H9 (cell line): Measurements from ENCODE around the gene PRADC1. TPM values are rescaled to one million over a fixed set of nuclear protein-coding genes. Genes with fewer than 3 reads are reported as not detected.
"Not testable (repeated sequence)": the region's sequence is repeated elsewhere in the genome, so short reads cannot be mapped to it uniquely, and the experiment has no call there.

Experiments
- DNase-seq: peaks from one replicate; pipeline ENCODE4 v3.0.0-alpha.2; 2017
- H2AFZ ChIP-seq: one replicate; pipeline ENCODE4 v1.6.1; 2013; ENCODE audit warnings: mild to moderate bottlenecking, low read length, control low read depth, moderate library complexity
- H2AK5ac ChIP-seq: 2 replicates; pipeline ENCODE4 v1.6.1; 2013; ENCODE audit warnings: low read length, control low read depth, mixed read lengths; ENCODE audit not compliant: insufficient read length
- H2BK120ac ChIP-seq: one replicate; pipeline ENCODE4 v1.6.1; 2013; ENCODE audit warnings: low read depth, mild to moderate bottlenecking, low read length, control low read depth, inconsistent platforms; ENCODE audit not compliant: poor library complexity, severe bottlenecking
- H2BK12ac ChIP-seq: 2 replicates; pipeline ENCODE4 v1.6.1; 2013; ENCODE audit warnings: low read length, control low read depth, mixed read lengths, low read depth; ENCODE audit not compliant: insufficient read length
- H2BK15ac ChIP-seq: 2 replicates; pipeline ENCODE4 v1.6.1; 2013; ENCODE audit warnings: low read depth, low read length, control low read depth
- H2BK20ac ChIP-seq: one replicate; pipeline ENCODE4 v1.6.1; 2013; ENCODE audit warnings: low read depth, mild to moderate bottlenecking, low read length, control low read depth, inconsistent platforms; ENCODE audit not compliant: poor library complexity, severe bottlenecking
- H2BK5ac ChIP-seq: 2 replicates; pipeline ENCODE4 v1.6.1; 2013; ENCODE audit warnings: low read length, control low read depth, mixed read lengths; ENCODE audit not compliant: insufficient read length
- H3K14ac ChIP-seq: 2 replicates; pipeline ENCODE4 v1.6.1; 2013; ENCODE audit warnings: low read length, control low read depth; ENCODE audit not compliant: insufficient read depth
- H3K18ac ChIP-seq: 2 replicates; pipeline ENCODE4 v1.6.1; 2013; ENCODE audit warnings: low read depth, mild to moderate bottlenecking, mixed read lengths, low read length, control low read depth; ENCODE audit not compliant: insufficient read length
- H3K23ac ChIP-seq: 2 replicates; pipeline ENCODE4 v1.6.1; 2013; ENCODE audit warnings: low read length, control low read depth, mixed read lengths, low read depth; ENCODE audit not compliant: insufficient read length
- H3K23me2 ChIP-seq: 2 replicates; pipeline ENCODE4 v1.6.1; 2013; ENCODE audit warnings: low read depth, mild to moderate bottlenecking, mixed read lengths, low read length, control low read depth; ENCODE audit not compliant: insufficient read length, poor library complexity, severe bottlenecking
- H3K27ac ChIP-seq: 2 replicates; pipeline ENCODE4 v1.5.1; 2013; ENCODE audit warnings: low read length, control low read depth, mixed read lengths, low read depth; ENCODE audit not compliant: insufficient read length
- H3K27me3 ChIP-seq: 2 replicates; pipeline ENCODE4 v1.6.1; 2013; ENCODE audit warnings: low read length, control low read depth, inconsistent platforms; ENCODE audit not compliant: insufficient read depth
- H3K4ac ChIP-seq: 2 replicates; pipeline ENCODE4 v1.6.1; 2013; ENCODE audit warnings: low read depth, mild to moderate bottlenecking, control low read depth, inconsistent platforms, low read length, moderate library complexity
- H3K4me1 ChIP-seq: 2 replicates; pipeline ENCODE4 v1.6.1; 2013; ENCODE audit warnings: low read length, control low read depth, inconsistent platforms; ENCODE audit not compliant: insufficient read depth
- H3K4me2 ChIP-seq: 2 replicates; pipeline ENCODE4 v1.6.1; 2013; ENCODE audit warnings: low read length, control low read depth, mixed read lengths; ENCODE audit not compliant: insufficient read length, insufficient read depth
- H3K56ac ChIP-seq: 2 replicates; pipeline ENCODE4 v1.6.1; 2013; ENCODE audit warnings: low read depth, mild to moderate bottlenecking, mixed read lengths, low read length, control low read depth; ENCODE audit not compliant: insufficient read length
- H3K79me1 ChIP-seq: 2 replicates; pipeline ENCODE4 v1.6.1; 2013; ENCODE audit warnings: low read depth, mild to moderate bottlenecking, moderate library complexity, low read length, control low read depth, inconsistent platforms; ENCODE audit not compliant: insufficient read depth, poor library complexity, severe bottlenecking
- H3K79me2 ChIP-seq: 2 replicates; pipeline ENCODE4 v1.6.1; 2013; ENCODE audit warnings: low read length, control low read depth, inconsistent platforms; ENCODE audit not compliant: insufficient read depth
- H3K9ac ChIP-seq: 2 replicates; pipeline ENCODE4 v1.6.1; 2013; ENCODE audit warnings: low read length, control low read depth, mixed read lengths; ENCODE audit not compliant: insufficient read length; ENCODE audit errors: extremely low read depth
- H3K9me3 ChIP-seq: one replicate; pipeline ENCODE4 v1.6.1; 2013; ENCODE audit warnings: low read depth, low read length, inconsistent platforms; ENCODE audit not compliant: control insufficient read depth
- H3T11ph ChIP-seq: one replicate; pipeline ENCODE4 v1.6.1; 2013; ENCODE audit warnings: mild to moderate bottlenecking, low read length, control low read depth, inconsistent platforms
- H4K20me1 ChIP-seq: one replicate; pipeline ENCODE4 v1.6.1; 2013; ENCODE audit not compliant: control insufficient read depth, insufficient read length, insufficient read depth
- H4K5ac ChIP-seq: 2 replicates; pipeline ENCODE4 v1.6.1; 2013; ENCODE audit warnings: low read depth, mild to moderate bottlenecking, mixed read lengths, low read length, control low read depth; ENCODE audit not compliant: insufficient read length
- H4K8ac ChIP-seq: replicated peaks from 2 replicates; pipeline ENCODE4 v1.6.1; 2013; ENCODE audit warnings: low read length, control low read depth, mixed read lengths, low read depth; ENCODE audit not compliant: insufficient read length
- H4K91ac ChIP-seq: 2 replicates; pipeline ENCODE4 v1.6.1; 2013; ENCODE audit warnings: low read depth, mild to moderate bottlenecking, moderate library complexity, mixed read lengths, low read length, control low read depth; ENCODE audit not compliant: insufficient read length
- H3K27ac Mint-ChIP-seq, 3 experiments: 2 replicates in 2 of 3; 3 replicates in 1 of 3; pipeline ENCODE4 v1.8.0; 2020 to 2021; ENCODE audit warnings: mixed read lengths in 3 of 3, mild to moderate bottlenecking in 1 of 3, moderate library complexity in 1 of 3
- H3K27me3 Mint-ChIP-seq: 2 replicates; pipeline ENCODE4 v1.8.0; 2021; ENCODE audit warnings: low read depth, mild to moderate bottlenecking, moderate library complexity, mixed read lengths
- H3K36me3 Mint-ChIP-seq, 3 experiments: 2 replicates in 2 of 3; 3 replicates in 1 of 3; pipeline ENCODE4 v1.8.0; 2020 to 2021; ENCODE audit warnings: low read depth in 3 of 3, mixed read lengths in 3 of 3; ENCODE audit not compliant: insufficient read depth in 1 of 3
- H3K4me1 Mint-ChIP-seq, 2 experiments: 2 replicates each; pipeline ENCODE4 v1.8.0; 2020; ENCODE audit warnings: mixed read lengths in 2 of 2
- H3K4me3 Mint-ChIP-seq, 2 experiments: 2 replicates in 1 of 2; 3 replicates in 1 of 2; pipeline ENCODE4 v1.8.0; 2020 to 2021; ENCODE audit warnings: mild to moderate bottlenecking in 2 of 2, mixed read lengths in 2 of 2, moderate library complexity in 1 of 2
- H3K9me3 Mint-ChIP-seq, 2 experiments: 2 replicates in 1 of 2; 3 replicates in 1 of 2; pipeline ENCODE4 v1.8.0; 2020; ENCODE audit warnings: mild to moderate bottlenecking in 2 of 2, mixed read lengths in 2 of 2, moderate library complexity in 1 of 2
- WGBS: extraction: QIAGEN DNeasy Blood & Tissue Kit; methylation state at CpG from one replicate; pipeline ENCODE4 v1.1.7; 2013; ENCODE audit warnings: missing lambda C conversion rate, low lambda C conversion rate, mixed read lengths; ENCODE audit not compliant: insufficient read length; ENCODE audit errors: extremely low coverage; 5-methylcytosine and 5-hydroxymethylcytosine counted together
- total RNA-seq: library from RNA; stranded (reverse); gene quantifications from 2 replicates; pipeline ENCODE4 v1.2.1, GENCODE V29; 2021
- TF ChIP-seq, protein P1 (sequence below): fragments of 200-600 bp; sonication (generic); conservative IDR thresholded peaks from 3 replicates; pipeline ENCODE4 v1.8.0; 2021; ENCODE audit warnings: antibody characterized with exemption, mild to moderate bottlenecking

Gene PRADC1
- total RNA-seq, 1 experiment from 2014 or later = 9.6 TPM

DNA sequence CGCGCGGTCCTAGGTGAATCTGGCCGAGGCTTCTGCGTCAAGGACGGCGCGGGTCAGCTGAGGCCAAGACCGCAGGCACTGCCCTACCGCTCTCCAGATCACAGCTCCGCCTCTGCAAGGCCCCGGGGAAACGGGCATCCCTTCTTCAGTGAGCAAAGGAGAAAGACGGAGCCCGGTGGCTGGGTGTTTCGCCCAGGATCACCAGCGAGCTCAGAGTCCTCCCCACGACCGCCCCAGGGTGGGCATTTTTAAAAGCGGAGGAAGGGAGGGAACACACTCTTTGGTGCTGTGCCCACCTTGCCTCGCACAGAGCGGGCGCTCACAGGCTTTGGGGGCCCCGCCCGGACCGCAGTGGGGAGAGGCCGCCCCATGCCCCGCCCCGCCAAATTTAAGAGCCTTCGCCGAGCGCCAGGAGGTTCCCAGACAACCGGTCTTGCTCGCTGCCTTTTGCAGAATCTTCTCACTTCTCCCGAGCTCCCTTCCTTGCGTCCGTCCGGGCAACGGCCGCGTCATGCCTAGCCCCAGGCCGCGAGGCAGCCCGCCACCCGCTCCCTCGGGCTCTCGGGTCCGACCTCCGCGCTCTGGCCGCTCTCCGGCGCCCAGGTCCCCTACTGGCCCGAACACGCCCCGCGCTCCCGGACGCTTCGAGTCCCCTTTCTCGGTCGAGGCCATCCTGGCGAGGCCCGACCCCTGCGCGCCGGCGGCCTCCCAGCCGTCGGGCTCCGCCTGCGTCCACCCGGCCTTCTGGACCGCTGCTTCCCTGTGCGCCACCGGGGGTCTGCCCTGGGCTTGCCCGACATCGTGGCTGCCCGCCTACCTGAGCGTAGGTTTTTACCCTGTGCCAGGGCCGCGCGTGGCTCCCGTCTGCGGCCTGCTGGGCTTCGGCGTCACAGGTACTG, 30.6 kb downstream of the PRADC1 start, which contains the start of gene NOTO:
Gene NOTO (plus strand): TSS at position 419 of the 899 bp plus-strand sequence. CDS start 93 bp downstream, at position 512.
- Histone ChIP-seq H3K4ac (no peak within 1 kb of the TSS), H3K27me3 (peaks cover 13% of the 10 kb centered on the region; the same call in 1 of the 2 replicates), H3K79me2 (no peaks in the 10 kb centered on the region), H3K56ac (no peak within 1 kb of the TSS), H2BK120ac (no peak within 1 kb of the TSS), H4K8ac (no peak within 1 kb of the TSS), H3K4me1 (no peaks in the 10 kb centered on the region), H3K9me3 (no peaks in the 10 kb centered on the region), H3K18ac (no peak within 1 kb of the TSS), H3K4me2 (peak within 1 kb of the TSS; percentile 45), H3K79me1 (no peaks in the 10 kb centered on the region), H2BK15ac (no peak within 1 kb of the TSS), H2AFZ (no peak within 1 kb of the TSS), H3K23ac (no peak within 1 kb of the TSS), H3K27ac (no peak within 1 kb of the TSS), H2BK12ac (no peak within 1 kb of the TSS), H3T11ph (no peak within 1 kb of the TSS), H3K23me2 (peaks cover 6% of the 10 kb centered on the region), H2BK5ac (no peak within 1 kb of the TSS), H2AK5ac (no peak within 1 kb of the TSS), H3K9ac (no peak within 1 kb of the TSS), H4K91ac (no peak within 1 kb of the TSS), H2BK20ac (no peak within 1 kb of the TSS), H4K20me1 (no peaks in the 10 kb centered on the region), H4K5ac (no peak within 1 kb of the TSS), H3K14ac (peak within 1 kb of the TSS; percentile 19; the same call in 1 of the 2 replicates)
- WGBS = no CpG with 5 or more reads among the region's 87 CpGs
- H3K36me3 Mint-ChIP-seq = peaks cover 0 to 4% (median 0%) of the 10 kb centered on the region in 3 experiments; a peak in 1 of 7 replicates
- TF ChIP-seq, protein P1, sequence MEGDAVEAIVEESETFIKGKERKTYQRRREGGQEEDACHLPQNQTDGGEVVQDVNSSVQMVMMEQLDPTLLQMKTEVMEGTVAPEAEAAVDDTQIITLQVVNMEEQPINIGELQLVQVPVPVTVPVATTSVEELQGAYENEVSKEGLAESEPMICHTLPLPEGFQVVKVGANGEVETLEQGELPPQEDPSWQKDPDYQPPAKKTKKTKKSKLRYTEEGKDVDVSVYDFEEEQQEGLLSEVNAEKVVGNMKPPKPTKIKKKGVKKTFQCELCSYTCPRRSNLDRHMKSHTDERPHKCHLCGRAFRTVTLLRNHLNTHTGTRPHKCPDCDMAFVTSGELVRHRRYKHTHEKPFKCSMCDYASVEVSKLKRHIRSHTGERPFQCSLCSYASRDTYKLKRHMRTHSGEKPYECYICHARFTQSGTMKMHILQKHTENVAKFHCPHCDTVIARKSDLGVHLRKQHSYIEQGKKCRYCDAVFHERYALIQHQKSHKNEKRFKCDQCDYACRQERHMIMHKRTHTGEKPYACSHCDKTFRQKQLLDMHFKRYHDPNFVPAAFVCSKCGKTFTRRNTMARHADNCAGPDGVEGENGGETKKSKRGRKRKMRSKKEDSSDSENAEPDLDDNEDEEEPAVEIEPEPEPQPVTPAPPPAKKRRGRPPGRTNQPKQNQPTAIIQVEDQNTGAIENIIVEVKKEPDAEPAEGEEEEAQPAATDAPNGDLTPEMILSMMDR = no peak
- H3K27me3 Mint-ChIP-seq = peaks cover 76% of the 10 kb centered on the region
- no peak within 1 kb of the TSS for H3K27ac Mint-ChIP-seq
- peak within 1 kb of the TSS; percentile 56 to 73 for H3K4me3 Mint-ChIP-seq
- peak; percentile 76 for DNase-seq
- H3K9me3 Mint-ChIP-seq = peaks cover 8% of the 10 kb centered on the region in 2 experiments; a peak in 3 of 5 replicates
- peaks cover 10 to 12% of the 10 kb centered on the region in 2 experiments for H3K4me1 Mint-ChIP-seq

DNA sequence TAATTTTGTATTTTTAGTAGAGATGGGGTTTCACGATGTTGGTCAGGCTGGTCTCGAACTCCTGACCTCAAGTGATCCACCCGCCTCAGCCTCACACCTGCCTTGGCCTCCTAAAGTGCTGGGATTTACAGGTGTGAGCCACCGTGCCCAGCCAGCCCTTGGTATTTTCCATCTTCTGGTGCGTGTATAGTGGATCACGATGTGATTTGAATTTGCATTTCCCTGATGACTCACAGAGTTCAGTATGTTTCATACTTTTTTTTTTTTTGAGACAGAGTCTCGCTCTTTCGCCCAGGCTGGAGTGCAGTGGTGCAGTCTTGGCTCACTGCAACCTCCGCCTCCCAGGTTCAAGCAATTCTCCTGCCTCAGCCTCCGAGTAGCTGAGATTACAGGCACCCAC, 32.8 kb downstream of the PRADC1 start:
- H3K36me3 Mint-ChIP-seq, H3K4me1 ChIP-seq, H2BK15ac ChIP-seq, H3K27ac Mint-ChIP-seq, H2AFZ ChIP-seq, H3K23ac ChIP-seq, H3K14ac ChIP-seq, H3K9me3 Mint-ChIP-seq, H4K91ac ChIP-seq, H3K23me2 ChIP-seq, H4K5ac ChIP-seq, H2BK12ac ChIP-seq, H3T11ph ChIP-seq, H3K4me2 ChIP-seq, H4K8ac ChIP-seq, H2BK120ac ChIP-seq, H2BK20ac ChIP-seq, H4K20me1 ChIP-seq, H3K18ac ChIP-seq, H3K27ac ChIP-seq, H3K79me2 ChIP-seq, H3K9me3 ChIP-seq, H3K9ac ChIP-seq, H3K4ac ChIP-seq, H3K79me1 ChIP-seq, H2BK5ac ChIP-seq, H3K4me3 Mint-ChIP-seq, DNase-seq, H2AK5ac ChIP-seq, H3K56ac ChIP-seq: not testable (repeated sequence)
- no CpG with 5 or more reads among the region's 10 CpGs for WGBS
- H3K27me3 ChIP-seq = peaks cover 13% of the 10 kb centered on the region; the same call in 1 of the 2 replicates
- peaks cover 10 to 12% of the 10 kb centered on the region in 2 experiments for H3K4me1 Mint-ChIP-seq
- H3K27me3 Mint-ChIP-seq = peaks cover 71% of the 10 kb centered on the region
